CD14-positive monocyte (primary cell): ENCODE data around the gene UFSP2. TPM values are rescaled to one million over a fixed set of nuclear protein-coding genes. Genes with fewer than 3 reads are reported as not detected.

Experiments used
- DNase-seq, 3 donors: peaks; one replicate each; pipeline ENCODE4 v3.0.0-alpha.2; 2011 to 2022
- H2AFZ ChIP-seq: 2 replicates; pipeline ENCODE4 v1.6.0; 2012; ENCODE audit warnings: mild to moderate bottlenecking, low read depth, low read length, inconsistent platforms; ENCODE audit not compliant: insufficient read depth, poor library complexity, severe bottlenecking
- H3K27ac ChIP-seq, 2 donors: 1 replicate in 1 of 2; 2 replicates in 1 of 2; pipeline ENCODE4 v1.5.1; 2012 to 2013; ENCODE audit warnings: low read length in 2 of 2, control low read depth in 1 of 2, inconsistent platforms in 1 of 2, low read depth in 1 of 2, mild to moderate bottlenecking in 1 of 2
- H3K27me3 ChIP-seq, 2 donors: one replicate each; pipeline versions ENCODE4 v1.6.0 to v1.6.1; 2011 to 2013; ENCODE audit warnings: low read length in 2 of 2; ENCODE audit not compliant: control insufficient read depth in 2 of 2, insufficient read depth in 2 of 2
- H3K36me3 ChIP-seq, 2 donors: replicated peaks in 1 of 2; 1 replicate in 1 of 2; 2 replicates in 1 of 2; pipeline versions ENCODE4 v1.5.1 to v1.6.1; 2012 to 2013; ENCODE audit warnings: low read length in 2 of 2, control low read depth in 1 of 2, inconsistent platforms in 1 of 2, mild to moderate bottlenecking in 1 of 2; ENCODE audit not compliant: insufficient read depth in 2 of 2, control insufficient read depth in 1 of 2
- H3K4me1 ChIP-seq, 2 donors: 1 replicate in 1 of 2; 2 replicates in 1 of 2; pipeline versions ENCODE4 v1.5.1 to v1.6.1; 2012 to 2013; ENCODE audit warnings: low read length in 2 of 2, control low read depth in 1 of 2, inconsistent platforms in 1 of 2, mild to moderate bottlenecking in 1 of 2, moderate library complexity in 1 of 2; ENCODE audit not compliant: insufficient read depth in 2 of 2, control insufficient read depth in 1 of 2
- H3K4me2 ChIP-seq: replicated peaks from 2 replicates; pipeline ENCODE3; 2012; ENCODE audit warnings: low read length, moderate library complexity, mild to moderate bottlenecking; ENCODE audit not compliant: poor library complexity, severe bottlenecking; ENCODE audit errors: extremely low read depth
- H3K4me3 ChIP-seq, 3 experiments: fragments of 200-600 bp in 1 of 3; sonication (generic) in 1 of 3; replicated peaks in 1 of 3; 1 replicate in 2 of 3; 2 replicates in 1 of 3; pipeline ENCODE4 v1.5.1; 2011 to 2013; ENCODE audit warnings: low read length in 3 of 3, mild to moderate bottlenecking in 3 of 3, control low read depth in 2 of 3, low read depth in 2 of 3, inconsistent platforms in 1 of 3, moderate library complexity in 1 of 3
- H3K79me2 ChIP-seq: 2 replicates; pipeline ENCODE4 v1.6.0; 2012; ENCODE audit warnings: mild to moderate bottlenecking, control low read depth, inconsistent platforms, low read length, moderate library complexity; ENCODE audit not compliant: insufficient read depth
- H3K9ac ChIP-seq: 2 replicates; pipeline ENCODE4 v1.6.0; 2017; ENCODE audit warnings: low read length, mild to moderate bottlenecking; ENCODE audit not compliant: insufficient read depth, poor library complexity, severe bottlenecking
- H3K9me3 ChIP-seq, 2 donors: replicated peaks in 1 of 2; 1 replicate in 1 of 2; 2 replicates in 1 of 2; pipeline versions ENCODE4 v1.5.1 to v1.6.1; 2012 to 2013; ENCODE audit warnings: low read length in 2 of 2, control low read depth in 1 of 2; ENCODE audit not compliant: control insufficient read depth in 1 of 2, insufficient read depth in 1 of 2
- H4K20me1 ChIP-seq: 2 replicates; pipeline ENCODE4 v1.6.0; 2012; ENCODE audit warnings: mild to moderate bottlenecking, low read length, control low read depth, moderate library complexity; ENCODE audit not compliant: insufficient read depth
- H3K27ac Mint-ChIP-seq, 7 donors: one replicate each; pipeline ENCODE4 v1.8.0; 2020; ENCODE audit warnings: mild to moderate bottlenecking in 7 of 7, mixed read lengths in 7 of 7, moderate library complexity in 6 of 7, inconsistent platforms in 2 of 7
- H3K27me3 Mint-ChIP-seq, 3 donors: one replicate each; pipeline ENCODE4 v1.8.0; 2021 to 2022; ENCODE audit warnings: low read depth in 3 of 3, mild to moderate bottlenecking in 3 of 3, mixed read lengths in 3 of 3, moderate library complexity in 3 of 3, inconsistent platforms in 1 of 3
- H3K36me3 Mint-ChIP-seq, 2 donors: one replicate each; pipeline ENCODE4 v1.8.0; 2020; ENCODE audit warnings: mixed read lengths in 2 of 2, inconsistent platforms in 1 of 2, mild to moderate bottlenecking in 1 of 2
- H3K4me1 Mint-ChIP-seq: one replicate; pipeline ENCODE4 v1.8.0; 2020; ENCODE audit warnings: mild to moderate bottlenecking, mixed read lengths
- H3K4me3 Mint-ChIP-seq, 2 donors: one replicate each; pipeline ENCODE4 v1.8.0; 2020; ENCODE audit warnings: mild to moderate bottlenecking in 2 of 2, mixed read lengths in 2 of 2, moderate library complexity in 1 of 2
- H3K9me3 Mint-ChIP-seq, 7 donors: one replicate each; pipeline ENCODE4 v1.8.0; 2020 to 2022; ENCODE audit warnings: mixed read lengths in 7 of 7, mild to moderate bottlenecking in 6 of 7, moderate library complexity in 6 of 7, inconsistent platforms in 2 of 7
- CTCF ChIP-seq: fragments of 200-600 bp; IDR thresholded peaks from one replicate; pipeline ENCODE4 v1.8.0; 2022; ENCODE audit warnings: antibody characterized with exemption, mild to moderate bottlenecking
- intact Hi-C, 2 donors: fragments of 100-400 bp; cut with micrococcal nuclease; formaldehyde crosslinking; loops; one replicate each; pipeline versions ENCODE4 v1.15.0 to v1.15.1; 2023
- polyA plus RNA-seq, 3 donors: library from polyadenylated mRNA; depleted of rRNA in 1 of 3; unstranded in 2 of 3; stranded (reverse) in 1 of 3; fragments of 300-500 nt in 2 of 3; fragments of >200 nt in 1 of 3; fragmentation: Illumina TruSeq in 2 of 3; gene quantifications; 1 replicate in 2 of 3; 2 replicates in 1 of 3; pipeline ENCODE4 v1.2.3, GENCODE V29; 2012 to 2021

The UFSP2 gene
- polyA plus RNA-seq, 3 donors = 6.8 to 23.5 (median 13.8) TPM

DNA sequence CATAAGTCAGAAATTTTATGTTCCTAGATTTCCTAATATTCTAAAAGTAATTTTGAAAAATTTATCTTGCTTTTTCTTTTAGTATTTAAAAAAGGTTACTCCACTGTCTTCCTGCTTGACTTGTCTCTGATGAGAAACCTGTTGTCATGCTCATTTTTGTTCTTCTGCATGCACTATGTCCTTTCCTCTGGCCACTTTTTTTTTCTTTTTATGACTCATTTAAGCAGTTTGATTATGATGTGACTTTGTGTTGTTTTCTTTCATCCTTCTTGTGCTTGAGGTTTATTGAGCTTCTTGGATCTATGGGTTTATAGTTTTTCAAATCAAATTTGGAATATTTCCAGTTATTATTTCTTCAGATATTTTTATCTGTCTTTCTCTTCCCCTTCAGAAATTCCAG lies 12.0 kb upstream of the UFSP2 start:
- no peak for DNase-seq
- Histone ChIP-seq H3K4me1 (no peaks in the 10 kb centered on the region), H3K9ac (no peak overlapping the region), H3K36me3 (no peaks in the 10 kb centered on the region), H3K79me2 (no peaks in the 10 kb centered on the region), H3K27me3 (peaks cover 16 to 22% of the 10 kb centered on the region in 2 donors), H3K4me2 (no peak overlapping the region), H3K4me3 (no peak overlapping the region), H2AFZ (no peak overlapping the region), H3K27ac (no peak overlapping the region), H4K20me1 (no peaks in the 10 kb centered on the region), H3K9me3 (no peaks in the 10 kb centered on the region)
- H3K4me1 Mint-ChIP-seq = no peaks in the 10 kb centered on the region
- peaks cover 0 to 3% (median 0%) of the 10 kb centered on the region in 7 donors for H3K9me3 Mint-ChIP-seq
- H3K4me3 Mint-ChIP-seq = no peak overlapping the region
- no peaks in the 10 kb centered on the region for H3K36me3 Mint-ChIP-seq
- intact Hi-C loops = no loop called here
- H3K27ac Mint-ChIP-seq = no peak overlapping the region
- TF ChIP-seq CTCF = no peak
- peaks cover 9 to 15% (median 13%) of the 10 kb centered on the region in 3 donors for H3K27me3 Mint-ChIP-seq

GRCh38 chr4:185435466-185435865 lies 9.7 kb upstream of the UFSP2 start:
- no peak for DNase-seq
- H3K36me3 ChIP-seq = no peaks in the 10 kb centered on the region
- intact Hi-C loops = no loop called here
- no peak overlapping the region for H3K9ac ChIP-seq
- no peak overlapping the region for H2AFZ ChIP-seq
- no peak overlapping the region for H3K27ac ChIP-seq
- Mint-ChIP-seq H3K4me1 (no peaks in the 10 kb centered on the region), H3K4me3 (no peak overlapping the region), H3K9me3 (peaks cover 0 to 3% (median 0%) of the 10 kb centered on the region in 7 donors), H3K27ac (no peak overlapping the region), H3K27me3 (peaks cover 11 to 30% (median 20%) of the 10 kb centered on the region in 3 donors), H3K36me3 (no peaks in the 10 kb centered on the region)
- H3K4me2 ChIP-seq = no peak overlapping the region
- H3K4me3 ChIP-seq = no peak overlapping the region
- peaks cover 9 to 30% of the 10 kb centered on the region in 2 donors for H3K27me3 ChIP-seq
- no peaks in the 10 kb centered on the region for H3K9me3 ChIP-seq
- H3K79me2 ChIP-seq = no peaks in the 10 kb centered on the region
- H4K20me1 ChIP-seq = no peaks in the 10 kb centered on the region
- no peak for TF ChIP-seq CTCF
- no peaks in the 10 kb centered on the region for H3K4me1 ChIP-seq
